ENCODE measurements around the gene LZTR1. TPM values are rescaled to one million over a fixed set of nuclear protein-coding genes. Genes with fewer than 3 reads are reported as not detected.
A peak's percentile ranks its signal among the peaks of the same experiment; 100 is the strongest.

The LZTR1 gene
- total and polyA plus RNA-seq, 8 donors = 43.0 to 71.9 (median 58.3) TPM

- H3K9me3 ChIP-seq = peaks cover 0 to 7% of the 10 kb centered on the region in 2 donors
- ATAC-seq (no peak), DNase-seq (no peak)
- H3K27ac ChIP-seq = peak overlapping the region; percentile 92 to 93
- H3K4me3 ChIP-seq = peak overlapping the region; percentile 74 to 84
- H3K4me1 ChIP-seq = peaks cover 8 to 39% of the 10 kb centered on the region in 2 donors
- intact Hi-C loops (cut with DNase I) = no loop called here
- TF ChIP-seq CTCF (IDR thresholded peaks at IDR 0.05) = no peak
- peaks cover 0 to 11% of the 10 kb centered on the region in 2 donors for H3K36me3 ChIP-seq
- H3K27me3 ChIP-seq = no peaks in the 10 kb centered on the region
These were observed 967 bp upstream of the LZTR1 start for GRCh38 chr22:20980938-20981722.

- intact Hi-C loops (cut with DNase I) = no loop called here
- peak; percentile 5 for ATAC-seq
- H3K4me3 ChIP-seq = peak overlapping the region; percentile 74 to 84
- peak overlapping the region; percentile 92 to 93 for H3K27ac ChIP-seq
- peaks cover 8 to 39% of the 10 kb centered on the region in 2 donors for H3K4me1 ChIP-seq
- no peak for TF ChIP-seq CTCF (IDR thresholded peaks at IDR 0.05)
- DNase-seq = no peak
- peaks cover 0 to 7% of the 10 kb centered on the region in 2 donors for H3K9me3 ChIP-seq
- no peaks in the 10 kb centered on the region for H3K27me3 ChIP-seq
- H3K36me3 ChIP-seq = peaks cover 0 to 20% of the 10 kb centered on the region in 2 donors
These were observed 426 bp downstream of the LZTR1 start for GRCh38 chr22:20982563-20982882.

- peaks cover 0 to 6% of the 10 kb centered on the region in 2 donors for H3K9me3 ChIP-seq
- DNase-seq (no peak), ATAC-seq (no peak)
- H3K4me3 ChIP-seq = peak overlapping the region; percentile 74 to 84
- H3K36me3 ChIP-seq = peaks cover 0 to 27% of the 10 kb centered on the region in 2 donors
- H3K4me1 ChIP-seq = peaks cover 8 to 39% of the 10 kb centered on the region in 2 donors
- TF ChIP-seq CTCF (IDR thresholded peaks at IDR 0.05) = no peak
- H3K27ac ChIP-seq = no peak overlapping the region
- intact Hi-C loops (cut with DNase I) = no loop called here
- H3K27me3 ChIP-seq = no peaks in the 10 kb centered on the region
These were observed 1.1 kb downstream of the LZTR1 start for GRCh38 chr22:20983081-20983771.

- peaks cover 0 to 45% of the 10 kb centered on the region in 2 donors for H3K36me3 ChIP-seq
- H3K27me3 ChIP-seq = no peaks in the 10 kb centered on the region
- H3K4me3 ChIP-seq = no peak overlapping the region
- H3K27ac ChIP-seq = no peak overlapping the region
- no peaks in the 10 kb centered on the region for H3K9me3 ChIP-seq
- no peak for ATAC-seq
- H3K4me1 ChIP-seq = peaks cover 8 to 24% of the 10 kb centered on the region in 2 donors
- TF ChIP-seq CTCF (IDR thresholded peaks at IDR 0.05) = no peak
- intact Hi-C loops (cut with DNase I) = no loop called here
- DNase-seq = no peak
These were observed 3.6 kb downstream of the LZTR1 start for GRCh38 chr22:20985720-20986119.

- no peak overlapping the region for H3K27ac ChIP-seq
- no peak for TF ChIP-seq CTCF (IDR thresholded peaks at IDR 0.05)
- H3K36me3 ChIP-seq = peaks cover 0 to 52% of the 10 kb centered on the region in 2 donors
These were observed 4.3 kb downstream of the LZTR1 start for GRCh38 chr22:20986365-20986764.

More at GRCh38 chr22:20986365-20986764, 4.3 kb downstream of the LZTR1 start:
- Histone ChIP-seq H3K27me3 (no peaks in the 10 kb centered on the region), H3K4me3 (no peak overlapping the region), H3K4me1 (peaks cover 3 to 19% of the 10 kb centered on the region in 2 donors), H3K9me3 (no peaks in the 10 kb centered on the region)
- intact Hi-C loops (cut with DNase I) = no loop called here
- ATAC-seq (no peak), DNase-seq (no peak)

All from left lung (tissue), 10 donors.